Mucosa of descending colon (tissue), 3 donors: ENCODE results near the gene CRKL. TPM values are rescaled to one million over a fixed set of nuclear protein-coding genes. Genes with fewer than 3 reads are reported as not detected.

ENCODE experiments used
- ATAC-seq: fragments of 200-7000 bp; cut with Tn5 transposase; one replicate; pipeline ENCODE4 v1.9.1; 2020; ENCODE audit warnings: mild to moderate bottlenecking, moderate library complexity
- DNase-seq, 3 donors: peaks; one replicate each; pipeline ENCODE4 v3.0.0-alpha.2; 2020
- H3K36me3 ChIP-seq: fragments of 200-600 bp; one replicate; pipeline ENCODE4 v1.8.0; 2021; ENCODE audit warnings: low read depth, mild to moderate bottlenecking
- H3K4me1 ChIP-seq: fragments of 200-600 bp; one replicate; pipeline ENCODE4 v1.8.0; 2021; ENCODE audit warnings: low read depth, mild to moderate bottlenecking
- H3K4me3 ChIP-seq: fragments of 200-600 bp; one replicate; pipeline ENCODE4 v1.8.0; 2021; ENCODE audit warnings: mild to moderate bottlenecking
- H3K9me3 ChIP-seq: fragments of 200-600 bp; one replicate; pipeline ENCODE4 v1.8.0; 2021; ENCODE audit warnings: mild to moderate bottlenecking
- intact Hi-C, 2 donors: fragments of 100-400 bp; cut with DNase I in 1 of 2; cut with micrococcal nuclease in 1 of 2; formaldehyde crosslinking; loops; one replicate each; pipeline versions ENCODE4 v1.11.0 to v1.11.1; 2022; cut with DNase I, micrococcal nuclease
- total RNA-seq, 3 donors: library from RNA; stranded (reverse); fragmentation: NEBNext Ultra II Directional in 2 of 3; extraction: Animal tissue kit (Norgen Biotek cat#: 25700) in 2 of 3; gene quantifications; one replicate each; pipeline versions ENCODE4 v1.2.1 to v1.2.4, GENCODE V29; 2021 to 2023
- TF ChIP-seq, protein P1 (sequence below): fragments of 200-600 bp; IDR thresholded peaks from one replicate; pipeline ENCODE4 v1.8.0; 2022; ENCODE audit warnings: antibody characterized with exemption, mild to moderate bottlenecking
- donor health status: DM: no; HTN: no; CAD: no; lungs with moderate emphysema.
- donor health status: DM: no; HTN: no; CAD: no.
- donor health status: DM: no; HTN: yes; CAD: no.

The CRKL gene
- total RNA-seq, 3 donors from 2014 or later = 48.7 to 63.4 (median 55.3) TPM

- no peaks in the 10 kb centered on the region for H3K9me3 ChIP-seq
- peaks cover 16% of the 10 kb centered on the region for H3K4me1 ChIP-seq
- no peak overlapping the region for H3K4me3 ChIP-seq
- no peak for ATAC-seq
- H3K36me3 ChIP-seq = peaks cover 5% of the 10 kb centered on the region
- intact Hi-C loops = loop anchor here in 1 of 2 donors (10.0 kb wide), 1 partner anchor 71 kb away; the partner anchor contains the start of gene CRKL
- no peak for DNase-seq
- TF ChIP-seq, protein P1, sequence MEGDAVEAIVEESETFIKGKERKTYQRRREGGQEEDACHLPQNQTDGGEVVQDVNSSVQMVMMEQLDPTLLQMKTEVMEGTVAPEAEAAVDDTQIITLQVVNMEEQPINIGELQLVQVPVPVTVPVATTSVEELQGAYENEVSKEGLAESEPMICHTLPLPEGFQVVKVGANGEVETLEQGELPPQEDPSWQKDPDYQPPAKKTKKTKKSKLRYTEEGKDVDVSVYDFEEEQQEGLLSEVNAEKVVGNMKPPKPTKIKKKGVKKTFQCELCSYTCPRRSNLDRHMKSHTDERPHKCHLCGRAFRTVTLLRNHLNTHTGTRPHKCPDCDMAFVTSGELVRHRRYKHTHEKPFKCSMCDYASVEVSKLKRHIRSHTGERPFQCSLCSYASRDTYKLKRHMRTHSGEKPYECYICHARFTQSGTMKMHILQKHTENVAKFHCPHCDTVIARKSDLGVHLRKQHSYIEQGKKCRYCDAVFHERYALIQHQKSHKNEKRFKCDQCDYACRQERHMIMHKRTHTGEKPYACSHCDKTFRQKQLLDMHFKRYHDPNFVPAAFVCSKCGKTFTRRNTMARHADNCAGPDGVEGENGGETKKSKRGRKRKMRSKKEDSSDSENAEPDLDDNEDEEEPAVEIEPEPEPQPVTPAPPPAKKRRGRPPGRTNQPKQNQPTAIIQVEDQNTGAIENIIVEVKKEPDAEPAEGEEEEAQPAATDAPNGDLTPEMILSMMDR = no peak
These were observed 68.5 kb downstream of the CRKL start for GRCh38 chr22:20985720-20986119.

DNA sequence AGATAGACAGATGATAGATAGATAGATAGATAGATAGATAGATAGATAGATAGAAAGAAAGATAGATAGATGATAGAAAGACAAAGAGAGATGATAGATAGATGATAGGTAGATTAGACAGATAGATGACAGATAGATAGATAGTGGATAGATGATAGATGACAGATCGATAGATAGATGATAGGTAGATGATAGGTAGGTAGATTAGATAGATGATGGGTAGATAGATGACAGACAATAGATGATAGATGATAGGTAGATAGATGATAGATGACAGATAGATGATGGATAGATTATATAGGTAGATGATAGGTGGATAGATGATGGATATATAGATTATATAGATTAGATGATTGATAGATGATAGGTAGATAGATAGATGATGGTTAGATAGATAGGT is 69.2 kb downstream of the CRKL start:
- ATAC-seq (no peak), DNase-seq (no peak)
- H3K4me3 ChIP-seq = no peak overlapping the region
- peaks cover 10% of the 10 kb centered on the region for H3K4me1 ChIP-seq
- no peaks in the 10 kb centered on the region for H3K9me3 ChIP-seq
- intact Hi-C loops = loop anchor here in 1 of 2 donors (10.0 kb wide), 1 partner anchor 72 kb away; the partner anchor contains the start of gene CRKL
- TF ChIP-seq, protein P1 = no peak
- peaks cover 5% of the 10 kb centered on the region for H3K36me3 ChIP-seq

- intact Hi-C loops = loop anchor here in 1 of 2 donors (10.0 kb wide), 1 partner anchor 73 kb away; the partner anchor contains the start of gene CRKL
- Histone ChIP-seq H3K9me3 (no peaks in the 10 kb centered on the region), H3K4me3 (no peak overlapping the region), H3K4me1 (peaks cover 7% of the 10 kb centered on the region), H3K36me3 (peaks cover 5% of the 10 kb centered on the region)
- ATAC-seq = no peak
- no peak for DNase-seq
- TF ChIP-seq, protein P1 = no peak
These were observed 70.2 kb downstream of the CRKL start for GRCh38 chr22:20987375-20987774.

GRCh38 chr22:20988573-20989322 is 71.5 kb downstream of the CRKL start:
- no peak for ATAC-seq
- Histone ChIP-seq H3K36me3 (peaks cover 5% of the 10 kb centered on the region), H3K9me3 (no peaks in the 10 kb centered on the region), H3K4me3 (no peak overlapping the region), H3K4me1 (no peaks in the 10 kb centered on the region)
- TF ChIP-seq, protein P1 = no peak
- DNase-seq = no peak
- intact Hi-C loops = loop anchor here in 1 of 2 donors (10.0 kb wide), 1 partner anchor 74 kb away; the partner anchor contains the start of gene CRKL

- Histone ChIP-seq H3K4me1 (no peaks in the 10 kb centered on the region), H3K9me3 (no peaks in the 10 kb centered on the region), H3K4me3 (no peak overlapping the region), H3K36me3 (peaks cover 5% of the 10 kb centered on the region)
- intact Hi-C loops = loop anchor here in 1 of 2 donors (10.0 kb wide), 1 partner anchor 75 kb away; the partner anchor contains the start of gene CRKL
- DNase-seq (no peak), ATAC-seq (no peak)
- TF ChIP-seq, protein P1 = no peak
These were observed 72.3 kb downstream of the CRKL start for GRCh38 chr22:20989323-20990138.
